Heart left ventricle (tissue), 13 donors: ENCODE measurements around the gene FGF2.

Experiments
- POLR2A ChIP-seq, 2 donors: fragments of 450-650 bp; IDR thresholded peaks; one replicate each; pipeline ENCODE4 v1.6.1; 2017; ENCODE audit warnings: antibody characterized with exemption in 2 of 2, mild to moderate bottlenecking in 2 of 2, moderate library complexity in 2 of 2
- TF ChIP-seq, protein P1 (sequence below), 12 donors: fragments of 200-600 bp; sonication (generic) in 4 of 12; IDR thresholded peaks; one replicate each; pipeline versions ENCODE4 v1.5.0 to v1.8.0; 2018 to 2022; ENCODE audit warnings: antibody characterized with exemption in 12 of 12, mild to moderate bottlenecking in 5 of 12
- donor health status: ischemic (EF 13 %, LVEDD 7.1; RV severe dilation, severe dysfunction).
- donor health status: DM: no; HTN: yes; CAD: no.
- donor health status: DM: no; HTN: no; CAD: no.
- donor health status: ischemic (EF 25% LVEDD 6.9; RV normal size, moderate dysfunction).
- donor health status: ischemic (EF 25% LVEDD 5.7; RV mildly dilated, moderate dysfunction).
- donor health status: ischemic (EF 35%, LVEDD 5.7; RV mildly dilated, moderate dysfunction).
- donor health status: nonischemic (EF 11% LVEDD 7.7; RV severe dilation, severe dysfunction).
- donor health status: DM: yes; HTN: yes; CAD: no.
- donor health status: PGD.
- donor health status: ischemic (EF 29% LVEDD 5.4; RV normal size, mild dysfunction).
- donor health status: nonischemic (EF 23%, LVEDD 6.1; RV moderate dilation, normal function).

DNA sequence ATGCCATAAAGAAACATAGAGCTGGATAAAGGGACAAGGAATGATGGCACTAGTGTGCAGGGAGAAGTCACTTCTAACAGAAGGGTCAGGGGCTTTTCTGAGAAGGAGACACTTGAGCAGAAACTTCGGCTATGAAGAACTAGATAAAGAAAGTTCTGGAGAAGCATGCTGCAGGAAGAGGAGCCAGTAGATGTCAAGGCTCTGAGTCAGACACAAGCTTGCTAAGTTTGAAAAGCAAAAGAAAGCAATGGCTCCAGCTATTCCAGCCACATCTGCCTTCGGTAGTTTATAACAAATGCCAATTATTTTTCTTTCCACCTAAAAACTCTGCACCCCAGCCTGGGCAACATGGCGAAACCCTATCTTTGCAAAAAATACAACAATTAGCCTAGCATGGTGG is 88.3 kb downstream of the FGF2 start:
- TF ChIP-seq, protein P1, sequence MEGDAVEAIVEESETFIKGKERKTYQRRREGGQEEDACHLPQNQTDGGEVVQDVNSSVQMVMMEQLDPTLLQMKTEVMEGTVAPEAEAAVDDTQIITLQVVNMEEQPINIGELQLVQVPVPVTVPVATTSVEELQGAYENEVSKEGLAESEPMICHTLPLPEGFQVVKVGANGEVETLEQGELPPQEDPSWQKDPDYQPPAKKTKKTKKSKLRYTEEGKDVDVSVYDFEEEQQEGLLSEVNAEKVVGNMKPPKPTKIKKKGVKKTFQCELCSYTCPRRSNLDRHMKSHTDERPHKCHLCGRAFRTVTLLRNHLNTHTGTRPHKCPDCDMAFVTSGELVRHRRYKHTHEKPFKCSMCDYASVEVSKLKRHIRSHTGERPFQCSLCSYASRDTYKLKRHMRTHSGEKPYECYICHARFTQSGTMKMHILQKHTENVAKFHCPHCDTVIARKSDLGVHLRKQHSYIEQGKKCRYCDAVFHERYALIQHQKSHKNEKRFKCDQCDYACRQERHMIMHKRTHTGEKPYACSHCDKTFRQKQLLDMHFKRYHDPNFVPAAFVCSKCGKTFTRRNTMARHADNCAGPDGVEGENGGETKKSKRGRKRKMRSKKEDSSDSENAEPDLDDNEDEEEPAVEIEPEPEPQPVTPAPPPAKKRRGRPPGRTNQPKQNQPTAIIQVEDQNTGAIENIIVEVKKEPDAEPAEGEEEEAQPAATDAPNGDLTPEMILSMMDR (IDR thresholded peaks at IDR 0.05) = no peak
- TF ChIP-seq POLR2A (IDR thresholded peaks at IDR 0.05) = no peak
